ENCODE data around the gene TMEM8B. TPM values are rescaled to one million over a fixed set of nuclear protein-coding genes. Genes with fewer than 3 reads are reported as not detected.

The TMEM8B gene
- total RNA-seq, 1 experiment from 2014 or later = 9.3 TPM

- Histone ChIP-seq H3K4me1 (ENCODE audit: insufficient read depth, low read length) (peaks cover 7% of the 10 kb centered on the region; the same call in 1 of the 2 replicates), H3K9me3 (ENCODE audit: control insufficient read depth, low read depth, low read length) (no peaks in the 10 kb centered on the region), H3K4me2 (ENCODE audit: insufficient read depth, insufficient read length, low read length) (no peak overlapping the region), H2BK20ac (ENCODE audit: low read depth, low read length, poor library complexity, severe bottlenecking) (no peak overlapping the region), H3K27me3 (ENCODE audit: insufficient read depth, low read length) (no peaks in the 10 kb centered on the region), H3K23me2 (ENCODE audit: insufficient read length, low read depth, low read length, poor library complexity, severe bottlenecking) (no peaks in the 10 kb centered on the region), H2BK12ac (ENCODE audit: insufficient read length, low read depth, low read length) (no peak overlapping the region), H3K79me1 (ENCODE audit: insufficient read depth, low read depth, low read length, poor library complexity, severe bottlenecking) (no peaks in the 10 kb centered on the region), H3K9ac (ENCODE audit: extremely low read depth, insufficient read length, low read length) (no peak overlapping the region), H3K14ac (ENCODE audit: insufficient read depth, low read length) (0 out of 2 replicates have a peak overlapping the region, but pooled peaks have one; percentile 32), H3K18ac (ENCODE audit: insufficient read length, low read depth, low read length) (peak overlapping the region; percentile 77), H3K23ac (ENCODE audit: insufficient read length, low read depth, low read length) (no peak overlapping the region), H4K20me1 (ENCODE audit: control insufficient read depth, insufficient read depth, insufficient read length) (no peaks in the 10 kb centered on the region), H2BK15ac (ENCODE audit: low read depth, low read length) (no peak overlapping the region), H3K4ac (ENCODE audit: low read depth, low read length) (no peak overlapping the region), H3K79me2 (ENCODE audit: insufficient read depth, low read length) (no peaks in the 10 kb centered on the region), H2BK5ac (ENCODE audit: insufficient read length, low read length) (no peak overlapping the region), H3K27ac (ENCODE audit: insufficient read length, low read depth, low read length) (no peak overlapping the region), H4K5ac (ENCODE audit: insufficient read length, low read depth, low read length) (no peak overlapping the region), H3T11ph (ENCODE audit: low read length) (no peak overlapping the region), H3K56ac (ENCODE audit: insufficient read length, low read depth, low read length) (no peak overlapping the region), H2AFZ (ENCODE audit: low read length) (no peak overlapping the region), H2AK5ac (ENCODE audit: insufficient read length, low read length) (no peak overlapping the region), H4K91ac (ENCODE audit: insufficient read length, low read depth, low read length) (no peak overlapping the region), H4K8ac (replicated peaks; ENCODE audit: insufficient read length, low read depth, low read length) (no peak overlapping the region), H2BK120ac (ENCODE audit: low read depth, low read length, poor library complexity, severe bottlenecking) (no peak overlapping the region)
- WGBS (ENCODE audit: extremely low coverage, insufficient read length, low lambda C conversion rate) = no CpG with 5 or more reads among the region's 2 CpGs
- Mint-ChIP-seq H3K9me3 (no peaks in the 10 kb centered on the region), H3K4me3 (no peak overlapping the region), H3K36me3 (ENCODE audit: insufficient read depth in 1 of 3, low read depth in 3 of 3) (peaks cover 0 to 3% (median 1%) of the 10 kb centered on the region in 3 experiments; a peak in 4 of 7 replicates), H3K27ac (peak overlapping the region in 2 of 3 experiments; percentile 16 to 45; a peak in 4 of 7 replicates), H3K4me1 (peaks cover 16% of the 10 kb centered on the region in 2 experiments), H3K27me3 (ENCODE audit: low read depth) (peaks cover 3% of the 10 kb centered on the region; the same call in 1 of the 2 replicates)
- no peak for DNase-seq
- no peak for TF ChIP-seq CTCF (conservative IDR thresholded peaks at IDR 0.05)
These were observed 39.9 kb downstream of the TMEM8B start for GRCh38 chr9:35868933-35869332.
